K562 (cell line): ENCODE data around the gene NLRC3. TPM values are rescaled to one million over a fixed set of nuclear protein-coding genes. Genes with fewer than 3 reads are reported as not detected.
A peak's percentile ranks its signal among the peaks of the same experiment; 100 is the strongest.

Source experiments
- ATAC-seq: fragments of 200-7000 bp; cut with Tn5 transposase; 3 replicates; pipeline ENCODE4 v1.9.1; 2020; ENCODE audit warnings: moderate library complexity
- BruUV-seq: library from RNA; stranded (reverse); fragments of 400-500 nt; replicated peaks from 2 replicates; lab custom pipeline; 2021; lab: Mats Ljungman, UMichigan
- CTCF ChIA-PET: fragments of 300-600 bp; formaldehyde crosslinking; extraction: SDS; loops from one replicate; lab custom pipeline; 2021; ENCODE audit warnings: low intra/inter-chr PET ratio; lab: Yijun Ruan, JAX
- POLR2A ChIA-PET: fragments of 300-600, 350-650 bp; sonication (Branson Sonifier 250); formaldehyde crosslinking; extraction: SDS; loops from one replicate; lab custom pipeline; 2021; ENCODE audit warnings: antibody characterized with exemption, inconsistent platforms; lab: Yijun Ruan, JAX
- DNase-seq, 4 experiments: peaks; one replicate each; pipeline versions ENCODE4 v3.0.0 to v3.0.0-alpha.2; 2011 to 2018; ENCODE audit warnings: low spot score in 3 of 4, mixed read lengths in 3 of 4; ENCODE audit errors: extremely low read depth in 1 of 4
- FAIRE-seq: peaks from 2 replicates; lab custom pipeline; 2011; peaks lifted over from hg19 to GRCh38; lab: Jason Lieb, UNC
- H2AFZ ChIP-seq: 2 replicates; pipeline ENCODE4 v1.6.0; 2011; ENCODE audit warnings: low read depth, low read length, control low read depth, inconsistent platforms
- H3K27ac ChIP-seq: fragments of 200-600 bp; 3 replicates; pipeline ENCODE4 v1.8.0; 2011; ENCODE audit warnings: low read depth, mild to moderate bottlenecking, control low read depth, inconsistent platforms, low read length, moderate library complexity, mixed read lengths; ENCODE audit errors: extremely low read depth
- H3K27me3 ChIP-seq, 2 experiments: fragments of 300-600 bp in 1 of 2; 2 replicates in 1 of 2; 3 replicates in 1 of 2; pipeline versions ENCODE4 v1.6.0 to v1.8.0; 2011; ENCODE audit warnings: inconsistent platforms in 2 of 2, low read length in 2 of 2, mild to moderate bottlenecking in 1 of 2, mixed read lengths in 1 of 2, moderate library complexity in 1 of 2; ENCODE audit not compliant: control insufficient read depth in 2 of 2, insufficient read depth in 2 of 2
- H3K36me3 ChIP-seq: fragments of 300-600 bp; 3 replicates; pipeline ENCODE4 v1.8.0; 2011; ENCODE audit warnings: mild to moderate bottlenecking, low read length, inconsistent platforms; ENCODE audit not compliant: control insufficient read depth, insufficient read depth
- H3K4me1 ChIP-seq, 2 experiments: fragments of 200-600 bp in 1 of 2; replicated peaks in 1 of 2; 2 replicates in 1 of 2; 3 replicates in 1 of 2; pipeline versions ENCODE4 v1.5.1 to v1.8.0; 2011; ENCODE audit warnings: inconsistent platforms in 2 of 2, low read length in 2 of 2, mild to moderate bottlenecking in 1 of 2, mixed read lengths in 1 of 2, moderate library complexity in 1 of 2; ENCODE audit not compliant: control insufficient read depth in 2 of 2, insufficient read depth in 2 of 2
- H3K4me2 ChIP-seq: 2 replicates; pipeline ENCODE4 v1.6.1; 2011; ENCODE audit warnings: low read length, control low read depth, inconsistent platforms, mixed read lengths; ENCODE audit not compliant: insufficient read depth
- H3K4me3 ChIP-seq: fragments of 200-600 bp; sonication (generic), shearing (Covaris generic); 2 replicates; pipeline ENCODE4 v1.5.1; 2016; ENCODE audit warnings: control low read depth, inconsistent platforms
- H3K79me2 ChIP-seq: fragments of 200-600 bp; 3 replicates; pipeline ENCODE4 v1.8.0; 2011; ENCODE audit warnings: low read length, inconsistent platforms; ENCODE audit not compliant: control insufficient read depth, insufficient read depth
- H3K9ac ChIP-seq, 2 experiments: 2 replicates each; pipeline versions ENCODE4 v1.6.0 to v1.6.1; 2011; ENCODE audit warnings: low read depth in 2 of 2, low read length in 2 of 2, control low read depth in 1 of 2, inconsistent platforms in 1 of 2, mild to moderate bottlenecking in 1 of 2, mixed read lengths in 1 of 2; ENCODE audit not compliant: insufficient read depth in 1 of 2
- H3K9me1 ChIP-seq: one replicate; pipeline ENCODE4 v1.6.0; 2011; ENCODE audit warnings: inconsistent platforms, mild to moderate bottlenecking, low read length, moderate library complexity; ENCODE audit not compliant: control insufficient read depth, insufficient read depth
- H3K9me3 ChIP-seq: replicated peaks from 2 replicates; pipeline ENCODE4 v1.5.1; 2011; ENCODE audit warnings: low read depth, low read length, inconsistent platforms; ENCODE audit not compliant: control insufficient read depth, insufficient read depth
- H4K20me1 ChIP-seq: replicated peaks from 2 replicates; pipeline ENCODE4 v1.6.1; 2011; ENCODE audit warnings: low read length, inconsistent platforms, mixed read lengths; ENCODE audit not compliant: control insufficient read depth, insufficient read depth
- EHMT2 ChIP-seq: fragments of 450-650 bp; IDR thresholded peaks from 2 replicates; pipeline ENCODE4 v1.6.1; 2018; ENCODE audit warnings: antibody characterized with exemption
- HNRNPH1 ChIP-seq: fragments of 200-400 bp; formaldehyde crosslinking; optimal IDR thresholded peaks from 2 replicates; pipeline ENCODE3; 2017; ENCODE audit warnings: low read depth, mild to moderate bottlenecking, low read length, moderate library complexity
- ILK ChIP-seq: fragments of 450-650 bp; IDR thresholded peaks from 2 replicates; pipeline ENCODE4 v1.6.1; 2016; ENCODE audit warnings: missing genetic modification characterization, low read depth, mild to moderate bottlenecking, missing compliant biosample characterization, moderate library complexity, borderline replicate concordance
- MAFF ChIP-seq: IDR thresholded peaks from 2 replicates; pipeline ENCODE4 v1.6.1; 2012; ENCODE audit warnings: low read length, improper control_type of control experiment
- U2AF1 ChIP-seq: fragments of 200-400 bp; formaldehyde crosslinking; optimal IDR thresholded peaks from 2 replicates; pipeline ENCODE3; 2017; ENCODE audit warnings: mild to moderate bottlenecking, low read depth, low read length, moderate library complexity
- ZFP30 ChIP-seq: fragments of 250-450 bp; sonication (Bioruptor Pico); IDR thresholded peaks from 2 replicates; pipeline ENCODE4 v1.8.0; 2022; ENCODE audit warnings: moderate library complexity, mild to moderate bottlenecking, inconsistent platforms, borderline replicate concordance
- ZFPM2 ChIP-seq: fragments of 250-450 bp; sonication (Bioruptor Pico); IDR thresholded peaks from 2 replicates; pipeline ENCODE4 v1.5.1; 2022; ENCODE audit warnings: mild to moderate bottlenecking
- ZKSCAN3 ChIP-seq: fragments of 250-450 bp; sonication (Bioruptor Pico); IDR thresholded peaks from 2 replicates; pipeline ENCODE4 v1.4.0; 2020
- ZNF23 ChIP-seq: fragments of 250-450 bp; sonication (Bioruptor Pico); IDR thresholded peaks from 2 replicates; pipeline ENCODE4 v1.4.0; 2020; ENCODE audit warnings: mild to moderate bottlenecking
- WGBS: fragments of 100-300 bp; shearing (Covaris generic); methylation state at CpG from one replicate; pipeline ENCODE4 v1.1.6; 2016; ENCODE audit warnings: low coverage, mixed read lengths; ENCODE audit not compliant: insufficient coverage; ENCODE audit errors: missing lambda C conversion rate; 5-methylcytosine and 5-hydroxymethylcytosine counted together
- in situ Hi-C: fragments of 300-500 bp; cut with MboI; formaldehyde crosslinking; loops from 4 replicates; pipeline ENCODE4 v1.15.0; 2018; ENCODE audit warnings: inconsistent platforms, mixed read lengths
- intact Hi-C: fragments of 100-400 bp; cut with micrococcal nuclease; formaldehyde crosslinking; loops from 2 replicates; pipeline ENCODE4 v1.14.2; 2022
- polyA plus RNA-seq, 8 experiments: library from polyadenylated mRNA; depleted of rRNA in 4 of 8; stranded (reverse) in 5 of 8; unstranded in 3 of 8; fragments of >200 nt; fragmentation: Nextera tagmentation in 2 of 8; fragmentation: Illumina TruSeq in 1 of 8; extraction: Ambion mirVana in 2 of 8; extraction: Trizol in 1 of 8; gene quantifications; 2 replicates each; pipeline versions ENCODE4 v1.2.1 to v1.2.3, GENCODE V29; 2011 to 2014; ENCODE audit warnings: inconsistent platforms in 1 of 8, missing spikeins in 1 of 8
- total RNA-seq, 7 experiments: library from RNA; depleted of rRNA in 6 of 7; stranded (reverse); fragments of >200 nt in 6 of 7; fragmentation: Illumina TruSeq in 2 of 7; extraction: Trizol in 2 of 7; gene quantifications; 2 replicates each; pipeline versions ENCODE4 v1.2.1 to v1.2.3, GENCODE V29; 2011 to 2021; ENCODE audit warnings: low replicate concordance in 1 of 7

The NLRC3 gene
- total and polyA plus RNA-seq, 9 of the 15 experiments (the other 6 are each of a cell fraction or from before 2014, with no cell fraction given), result 0.03 to 0.13 (median 0.03) TPM; not detected in 4

- ChIA-PET CTCF (no interaction called here), POLR2A (interaction anchor here (1.0 kb wide), 1 partner anchor 10 kb away, joined by 3 read pairs; no protein-coding TSS in a partner anchor)
- H3K4me1 ChIP-seq, result no peaks in the 10 kb centered on the region; a peak in 1 of 5 replicates
- peaks cover 25% of the 10 kb centered on the region; the same call in 2 of the 3 replicates for H3K36me3 ChIP-seq
- peaks cover 6% of the 10 kb centered on the region for H3K9me3 ChIP-seq
- ATAC-seq (no peak), FAIRE-seq (no peak), DNase-seq (no peak)
- no peak overlapping the region for H3K4me2 ChIP-seq
- H3K9ac ChIP-seq, result no peak overlapping the region
- no peaks in the 10 kb centered on the region for H3K27me3 ChIP-seq
- no peaks in the 10 kb centered on the region for H3K9me1 ChIP-seq
- no peak overlapping the region for H3K4me3 ChIP-seq
- no peak overlapping the region for H2AFZ ChIP-seq
- intact Hi-C loops (no loop called here), in situ Hi-C loops (no loop called here)
- no peaks in the 10 kb centered on the region for H3K79me2 ChIP-seq
- no peak for TF ChIP-seq ZFPM2
- no peak for TF ChIP-seq U2AF1
- no TSS peak for BruUV-seq
- no peaks in the 10 kb centered on the region for H4K20me1 ChIP-seq
- no peak overlapping the region for H3K27ac ChIP-seq
- WGBS, result 86% methylated on average over 13 of the region's 13 CpGs
These were observed 24.6 kb upstream of the NLRC3 start for GRCh38 chr16:3601614-3602319.

DNA sequence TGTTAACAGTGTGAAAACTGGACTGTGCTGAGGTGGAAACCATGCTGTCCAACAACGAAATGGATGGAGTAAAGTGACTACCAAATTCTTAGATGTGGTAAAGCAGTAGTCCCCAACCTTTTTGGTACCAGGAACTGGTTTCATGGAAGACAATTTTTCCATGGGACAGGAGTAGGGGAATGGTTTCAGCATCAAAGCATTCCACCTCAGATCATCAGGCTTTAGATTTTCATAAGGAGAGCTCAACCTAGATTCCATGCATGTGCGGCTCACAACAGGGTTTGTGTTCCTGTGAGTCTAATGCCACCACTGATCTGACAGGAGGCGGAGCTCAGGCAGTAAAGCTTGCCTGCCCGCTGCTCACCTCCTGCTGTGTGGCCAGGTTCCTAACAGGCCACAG lies 22.7 kb upstream of the NLRC3 start:
- Histone ChIP-seq H3K9ac (no peak overlapping the region), H4K20me1 (no peaks in the 10 kb centered on the region), H3K36me3 (peaks cover 18% of the 10 kb centered on the region; the same call in 2 of the 3 replicates), H3K9me1 (no peaks in the 10 kb centered on the region), H3K4me2 (no peak overlapping the region), H2AFZ (no peak overlapping the region), H3K4me3 (no peak overlapping the region), H3K79me2 (no peaks in the 10 kb centered on the region), H3K4me1 (peaks cover 0 to 12% of the 10 kb centered on the region in 2 experiments; a peak in 2 of 5 replicates), H3K27ac (no peak overlapping the region), H3K27me3 (no peaks in the 10 kb centered on the region), H3K9me3 (peaks cover 6% of the 10 kb centered on the region)
- ChIA-PET CTCF (no interaction called here), POLR2A (interaction anchor here (1.2 kb wide), 1 partner anchor 9 kb away, joined by 3 read pairs; no protein-coding TSS in a partner anchor)
- DNase-seq (no peak), ATAC-seq (no peak), FAIRE-seq (peak; percentile 64)
- no TSS peak for BruUV-seq
- TF ChIP-seq ZKSCAN3 (CRISPR knock-in tag) (no peak), MAFF (no peak), ZNF23 (CRISPR knock-in tag) (no peak), ZFP30 (CRISPR knock-in tag) (no peak), ILK (no peak), HNRNPH1 (no peak), EHMT2 (no peak)
- in situ Hi-C loops, result no loop called here
- intact Hi-C loops, result no loop called here
- 88% methylated on average over 3 of the region's 4 CpGs for WGBS
